Measurements from ENCODE around the gene TNK1. TPM values are rescaled to one million over a fixed set of nuclear protein-coding genes. Genes with fewer than 3 reads are reported as not detected.

TNK1 gene
- total and polyA plus RNA-seq, 2 donors from 2014 or later = 7.6 to 9.3 TPM

DNA sequence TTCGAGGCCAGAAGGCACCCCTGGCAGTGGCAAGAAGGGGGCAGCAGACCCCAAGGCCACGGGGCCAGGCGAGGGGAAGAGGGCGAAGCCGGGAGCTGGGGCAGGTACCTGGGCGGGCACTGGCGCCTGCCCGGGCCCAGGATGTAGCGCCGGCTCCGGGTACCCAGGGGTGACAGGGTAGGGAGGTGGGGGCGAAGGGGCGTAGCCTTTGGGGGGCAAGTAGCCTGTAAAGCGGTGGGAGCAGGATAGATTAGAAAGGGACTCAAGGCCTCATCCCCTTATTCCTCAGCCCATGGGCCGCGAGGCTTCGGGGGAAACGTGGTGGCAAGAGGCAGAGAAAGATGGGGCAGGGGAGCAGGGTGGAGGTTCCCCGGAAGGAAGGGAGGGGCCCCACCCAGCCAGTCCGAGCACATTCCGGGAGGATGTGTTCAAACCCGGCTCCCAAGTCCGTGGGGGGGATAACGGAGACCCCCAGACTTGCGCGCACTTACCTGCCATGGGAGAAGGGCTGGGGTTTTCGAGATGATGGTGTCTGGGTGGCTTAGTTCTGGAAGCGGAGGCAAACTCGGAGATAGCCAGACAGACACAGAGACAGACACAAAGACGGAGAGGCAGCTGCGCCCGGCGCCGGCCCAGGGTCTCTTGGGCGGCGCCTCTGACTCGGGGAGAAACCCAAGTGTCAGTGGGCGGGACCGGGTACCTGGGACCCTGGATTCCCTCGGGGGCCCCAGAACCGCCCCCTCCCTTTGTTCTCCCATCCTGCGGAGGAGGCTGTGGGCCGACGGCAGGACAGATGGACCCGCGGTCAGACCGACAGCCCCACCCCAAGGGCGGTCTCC is 12.9 kb downstream of the TNK1 start:
- Histone ChIP-seq H3K27me3 (ENCODE audit: control insufficient read depth, insufficient read depth, low read length) (no peaks in the 10 kb centered on the region), H3K27ac (ENCODE audit: low read depth in 2 of 2, low read length in 2 of 2) (peak overlapping the region; percentile 90 to 91), H3K4me1 (ENCODE audit: control insufficient read depth in 2 of 3, insufficient read depth in 2 of 3, low read depth in 1 of 3, low read length in 3 of 3) (peaks cover 0 to 8% (median 0%) of the 10 kb centered on the region in 3 donors), H3K9ac (ENCODE audit: low read length in 3 of 3) (peak overlapping the region; percentile 49 to 87 (median 84)), H3K9me3 (ENCODE audit: control insufficient read depth in 2 of 3, insufficient read depth in 1 of 3, low read length in 3 of 3) (no peaks in the 10 kb centered on the region), H3K36me3 (ENCODE audit: control insufficient read depth in 2 of 3, insufficient read depth in 3 of 3, low read length in 3 of 3) (peaks cover 3% of the 10 kb centered on the region in 3 donors), H3K4me3 (ENCODE audit: low read length in 3 of 3) (peak overlapping the region; percentile 75 to 82 (median 75))
- DNase-seq (peak; percentile 42 to 79 (median 74)), FAIRE-seq (no peak)
- TF ChIP-seq, protein P1, sequence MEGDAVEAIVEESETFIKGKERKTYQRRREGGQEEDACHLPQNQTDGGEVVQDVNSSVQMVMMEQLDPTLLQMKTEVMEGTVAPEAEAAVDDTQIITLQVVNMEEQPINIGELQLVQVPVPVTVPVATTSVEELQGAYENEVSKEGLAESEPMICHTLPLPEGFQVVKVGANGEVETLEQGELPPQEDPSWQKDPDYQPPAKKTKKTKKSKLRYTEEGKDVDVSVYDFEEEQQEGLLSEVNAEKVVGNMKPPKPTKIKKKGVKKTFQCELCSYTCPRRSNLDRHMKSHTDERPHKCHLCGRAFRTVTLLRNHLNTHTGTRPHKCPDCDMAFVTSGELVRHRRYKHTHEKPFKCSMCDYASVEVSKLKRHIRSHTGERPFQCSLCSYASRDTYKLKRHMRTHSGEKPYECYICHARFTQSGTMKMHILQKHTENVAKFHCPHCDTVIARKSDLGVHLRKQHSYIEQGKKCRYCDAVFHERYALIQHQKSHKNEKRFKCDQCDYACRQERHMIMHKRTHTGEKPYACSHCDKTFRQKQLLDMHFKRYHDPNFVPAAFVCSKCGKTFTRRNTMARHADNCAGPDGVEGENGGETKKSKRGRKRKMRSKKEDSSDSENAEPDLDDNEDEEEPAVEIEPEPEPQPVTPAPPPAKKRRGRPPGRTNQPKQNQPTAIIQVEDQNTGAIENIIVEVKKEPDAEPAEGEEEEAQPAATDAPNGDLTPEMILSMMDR (IDR thresholded peaks at IDR 0.05; ENCODE audit: borderline replicate concordance, extremely low read depth, insufficient read depth) = no peak
- intact Hi-C loops (cut with DNase I) = no loop called here

DNA sequence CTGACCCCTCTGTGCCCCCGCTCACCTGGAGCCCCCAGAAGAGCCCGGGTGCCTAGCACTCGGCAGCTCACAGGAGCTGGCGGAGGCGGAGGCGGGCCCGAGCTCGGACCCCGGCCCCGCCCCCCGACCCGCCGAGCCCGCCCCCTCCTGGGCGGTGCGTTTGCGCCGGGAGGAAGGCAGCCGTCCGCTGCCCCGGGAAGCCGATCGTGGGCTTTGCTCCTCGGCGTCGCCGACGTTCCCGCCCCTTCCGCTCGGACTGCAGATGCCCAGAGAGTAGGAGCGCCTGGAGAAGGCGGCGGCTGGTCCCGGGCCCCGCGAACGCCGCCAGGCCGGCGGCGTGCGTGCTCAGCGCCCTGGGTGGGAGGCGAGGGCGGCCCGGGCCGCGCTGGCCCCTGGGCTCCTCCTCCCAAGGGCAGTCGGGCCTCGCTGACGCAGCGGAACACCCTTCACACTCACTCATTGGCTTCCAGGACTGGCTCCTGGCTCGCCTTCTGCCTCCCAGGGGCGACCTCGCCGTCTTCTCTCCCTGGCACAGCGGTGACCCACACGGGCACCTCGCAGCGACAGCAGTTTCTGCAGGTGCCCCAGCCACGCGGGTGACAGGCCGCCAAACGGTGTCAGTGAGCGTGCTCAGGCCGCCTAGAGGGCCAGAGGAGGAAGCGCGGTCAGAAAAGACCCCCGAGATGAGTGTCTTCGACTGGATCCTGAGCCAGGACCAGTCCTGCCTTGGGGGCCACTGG is 13.7 kb downstream of the TNK1 start, which contains the start of gene PLSCR3:
PLSCR3 (minus strand) TSS at position 74 of the 740 bp plus-strand sequence. CDS start 415 bp downstream, outside the sequence.
- H3K4me3 ChIP-seq (ENCODE audit: low read length in 3 of 3) = peak within 1 kb of the TSS; percentile 75 to 82 (median 75)
- H3K27ac ChIP-seq (ENCODE audit: low read depth in 2 of 2, low read length in 2 of 2) = peak within 1 kb of the TSS; percentile 90 to 91
- no peak for FAIRE-seq
- H3K27me3 ChIP-seq (ENCODE audit: control insufficient read depth, insufficient read depth, low read length) = no peaks in the 10 kb centered on the region
- intact Hi-C loops (cut with DNase I) = no loop called here
- peaks cover 0 to 8% (median 0%) of the 10 kb centered on the region in 3 donors for H3K4me1 ChIP-seq (ENCODE audit: control insufficient read depth in 2 of 3, insufficient read depth in 2 of 3, low read depth in 1 of 3, low read length in 3 of 3)
- peak; percentile 90 to 96 (median 94) for DNase-seq
- TF ChIP-seq, protein P1 (IDR thresholded peaks at IDR 0.05; ENCODE audit: borderline replicate concordance, extremely low read depth, insufficient read depth) = peak; percentile 22
- peaks cover 0 to 3% (median 0%) of the 10 kb centered on the region in 3 donors for H3K36me3 ChIP-seq (ENCODE audit: control insufficient read depth in 2 of 3, insufficient read depth in 3 of 3, low read length in 3 of 3)
- peak within 1 kb of the TSS; percentile 49 to 94 (median 87) for H3K9ac ChIP-seq (ENCODE audit: low read length in 3 of 3)
- H3K9me3 ChIP-seq (ENCODE audit: control insufficient read depth in 2 of 3, insufficient read depth in 1 of 3, low read length in 3 of 3) = no peaks in the 10 kb centered on the region

DNA sequence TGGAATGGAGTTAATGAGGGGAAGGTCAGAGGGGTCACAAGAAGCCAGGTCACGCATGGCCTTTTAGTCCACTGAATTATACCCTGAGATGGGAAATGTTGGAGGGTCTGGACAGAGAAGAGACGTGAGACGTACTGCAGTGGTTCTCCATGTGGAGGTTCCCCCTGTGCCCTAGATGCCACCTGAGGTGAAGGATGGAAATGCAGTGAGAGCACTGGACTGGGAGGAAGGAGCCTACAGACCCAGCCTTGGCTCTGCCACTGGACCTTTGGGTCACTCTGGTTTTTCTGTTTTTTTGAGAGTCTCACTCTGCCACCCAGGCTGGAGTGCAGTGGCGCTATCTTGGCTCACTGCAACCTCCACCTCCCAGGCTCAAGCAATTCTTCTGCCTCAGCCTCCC is 15.3 kb downstream of the TNK1 start:
- TF ChIP-seq, protein P1 (IDR thresholded peaks at IDR 0.05; ENCODE audit: borderline replicate concordance, extremely low read depth, insufficient read depth) = no peak
- intact Hi-C loops (cut with DNase I) = no loop called here
- H3K4me3 ChIP-seq (ENCODE audit: low read length in 3 of 3) = no peak overlapping the region
- no peak overlapping the region for H3K9ac ChIP-seq (ENCODE audit: low read length in 3 of 3)
- no peaks in the 10 kb centered on the region for H3K9me3 ChIP-seq (ENCODE audit: control insufficient read depth in 2 of 3, insufficient read depth in 1 of 3, low read length in 3 of 3)
- DNase-seq (peak in 1 of 5 donors; percentile 42), FAIRE-seq (no peak)
- peaks cover 0 to 3% (median 0%) of the 10 kb centered on the region in 3 donors for H3K36me3 ChIP-seq (ENCODE audit: control insufficient read depth in 2 of 3, insufficient read depth in 3 of 3, low read length in 3 of 3)
- H3K4me1 ChIP-seq (ENCODE audit: control insufficient read depth in 2 of 3, insufficient read depth in 2 of 3, low read depth in 1 of 3, low read length in 3 of 3) = peaks cover 0 to 8% (median 0%) of the 10 kb centered on the region in 3 donors
- H3K27me3 ChIP-seq (ENCODE audit: control insufficient read depth, insufficient read depth, low read length) = no peaks in the 10 kb centered on the region
- no peak overlapping the region for H3K27ac ChIP-seq (ENCODE audit: low read depth in 2 of 2, low read length in 2 of 2)

All from kidney (tissue), 14 donors.